Measurements from ENCODE around the gene SLC17A5. TPM values are rescaled to one million over a fixed set of nuclear protein-coding genes. Genes with fewer than 3 reads are reported as not detected.

The SLC17A5 gene
- polyA plus RNA-seq, 1 experiment: 13.2 TPM

DNA sequence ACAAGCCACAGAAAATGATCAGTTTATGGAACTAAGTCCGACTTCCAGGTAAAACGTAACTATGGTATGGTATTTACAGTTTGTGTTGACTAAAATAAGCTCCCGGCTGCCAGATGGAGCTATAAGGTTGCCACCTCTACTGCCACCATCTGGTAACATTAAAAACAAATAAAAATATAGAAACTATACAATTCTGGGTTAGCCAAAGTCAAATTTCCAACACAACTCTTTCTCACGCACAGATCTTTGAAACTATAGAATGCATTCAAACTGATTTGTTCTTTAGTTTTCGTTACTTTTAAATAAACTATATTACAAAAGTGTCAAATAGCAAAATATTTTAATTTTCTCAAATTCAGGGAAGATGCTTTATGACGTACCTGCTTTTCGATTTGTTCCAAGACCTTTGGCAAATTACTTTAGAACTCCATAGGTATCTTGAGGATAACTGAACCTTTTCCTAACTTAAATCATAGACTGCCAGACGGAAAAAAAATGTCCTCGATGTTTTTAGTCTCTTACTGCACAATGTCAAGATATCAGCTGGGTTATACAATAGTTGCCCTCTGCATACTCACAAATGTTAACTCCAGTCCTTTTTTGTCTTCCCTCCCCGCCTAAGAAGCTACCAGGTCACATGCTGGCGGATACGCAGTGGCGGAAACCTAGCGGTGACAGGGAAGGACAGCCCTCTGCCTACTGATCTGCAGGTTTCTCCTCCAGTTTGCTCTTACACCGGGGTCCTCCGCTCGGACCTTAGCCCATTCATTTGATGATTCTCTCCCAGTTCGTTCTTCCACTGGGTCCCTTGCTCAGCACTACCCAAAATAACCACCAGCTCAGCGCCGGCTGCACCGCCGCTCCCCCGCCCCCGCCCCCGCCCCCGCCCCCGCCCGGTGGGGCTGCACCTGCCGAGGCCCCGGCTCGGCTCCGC, 888 bp downstream of the SLC17A5 start:
- Histone ChIP-seq H3K27me3 (ENCODE audit: control insufficient read depth, insufficient read depth, low read length) (no peaks in the 10 kb centered on the region), H3K4me3 (ENCODE audit: low read depth, low read length) (peak overlapping the region; percentile 100), H3K36me3 (ENCODE audit: control insufficient read depth, insufficient read depth, low read length) (no peaks in the 10 kb centered on the region)
- POLR2A ChIA-PET: interaction anchor here (1.0 kb wide), 1 partner anchor 16 kb away, joined by 11 read pairs; no protein-coding TSS in a partner anchor
- CTCF ChIA-PET: interaction anchor here (0.7 to 2.9 kb wide), 17 partner anchors 9 to 401 kb away, joined by 3 to 11 read pairs (median 4); partner anchors contain the start of gene MTO1
- TF ChIP-seq, protein P1, sequence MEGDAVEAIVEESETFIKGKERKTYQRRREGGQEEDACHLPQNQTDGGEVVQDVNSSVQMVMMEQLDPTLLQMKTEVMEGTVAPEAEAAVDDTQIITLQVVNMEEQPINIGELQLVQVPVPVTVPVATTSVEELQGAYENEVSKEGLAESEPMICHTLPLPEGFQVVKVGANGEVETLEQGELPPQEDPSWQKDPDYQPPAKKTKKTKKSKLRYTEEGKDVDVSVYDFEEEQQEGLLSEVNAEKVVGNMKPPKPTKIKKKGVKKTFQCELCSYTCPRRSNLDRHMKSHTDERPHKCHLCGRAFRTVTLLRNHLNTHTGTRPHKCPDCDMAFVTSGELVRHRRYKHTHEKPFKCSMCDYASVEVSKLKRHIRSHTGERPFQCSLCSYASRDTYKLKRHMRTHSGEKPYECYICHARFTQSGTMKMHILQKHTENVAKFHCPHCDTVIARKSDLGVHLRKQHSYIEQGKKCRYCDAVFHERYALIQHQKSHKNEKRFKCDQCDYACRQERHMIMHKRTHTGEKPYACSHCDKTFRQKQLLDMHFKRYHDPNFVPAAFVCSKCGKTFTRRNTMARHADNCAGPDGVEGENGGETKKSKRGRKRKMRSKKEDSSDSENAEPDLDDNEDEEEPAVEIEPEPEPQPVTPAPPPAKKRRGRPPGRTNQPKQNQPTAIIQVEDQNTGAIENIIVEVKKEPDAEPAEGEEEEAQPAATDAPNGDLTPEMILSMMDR (IDR thresholded peaks at IDR 0.05; ENCODE audit: insufficient read depth, low read depth, low read length): peak; percentile 33
- DNase-seq (ENCODE audit: low read depth): no peak

DNA sequence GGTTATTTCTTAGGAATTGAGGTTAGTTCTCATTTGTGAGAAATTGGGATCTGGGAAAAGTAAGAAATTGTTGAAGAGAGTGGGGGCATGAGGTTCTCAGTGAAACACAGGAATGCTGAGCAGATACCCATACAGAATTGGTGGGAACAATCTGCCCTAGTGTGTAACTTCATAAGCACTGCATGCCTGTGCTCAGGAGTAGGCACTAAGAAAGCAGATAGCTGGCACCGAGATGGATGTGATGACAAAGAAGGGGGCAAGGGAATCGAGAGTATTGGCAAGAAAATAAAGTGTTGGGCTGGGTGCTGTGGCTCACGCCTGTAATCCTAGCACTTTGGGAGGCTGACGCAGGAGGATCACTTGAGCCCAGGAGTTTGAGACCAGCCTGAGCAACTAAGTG, 4.0 kb downstream of the SLC17A5 start:
- H3K27me3 ChIP-seq (ENCODE audit: control insufficient read depth, insufficient read depth, low read length): no peaks in the 10 kb centered on the region
- ChIA-PET POLR2A (no interaction called here), CTCF (interaction anchor here (0.6 kb wide), 1 partner anchor 154 kb away, joined by 3 read pairs; no protein-coding TSS in a partner anchor)
- TF ChIP-seq, protein P1 (IDR thresholded peaks at IDR 0.05; ENCODE audit: insufficient read depth, low read depth, low read length): no peak
- DNase-seq (ENCODE audit: low read depth): no peak
- no peak overlapping the region for H3K4me3 ChIP-seq (ENCODE audit: low read depth, low read length)
- no peaks in the 10 kb centered on the region for H3K36me3 ChIP-seq (ENCODE audit: control insufficient read depth, insufficient read depth, low read length)

DNA sequence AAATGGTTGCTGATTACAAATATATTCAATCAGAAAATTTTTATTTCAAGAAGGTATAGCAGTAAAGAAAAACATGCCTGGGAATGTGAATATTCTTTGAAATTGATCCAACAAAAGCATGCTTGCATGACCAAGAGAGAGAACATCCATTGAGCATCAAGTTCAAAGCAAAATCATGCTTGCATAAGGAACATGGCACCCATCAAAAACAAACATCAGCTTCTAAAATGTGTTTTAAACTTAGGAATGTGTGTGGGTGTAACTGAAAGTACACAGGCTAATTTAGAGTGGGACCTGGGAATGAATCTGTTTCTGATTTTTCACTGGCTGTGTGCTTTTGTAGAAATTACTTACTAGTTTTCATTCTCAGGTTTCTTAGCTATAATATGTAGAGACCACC, 5.6 kb downstream of the SLC17A5 start:
- TF ChIP-seq, protein P1 (IDR thresholded peaks at IDR 0.05; ENCODE audit: insufficient read depth, low read depth, low read length): no peak
- POLR2A ChIA-PET: interaction anchor here (0.6 kb wide), 1 partner anchor 128 kb away, joined by 3 read pairs; no protein-coding TSS in a partner anchor
- H3K4me3 ChIP-seq (ENCODE audit: low read depth, low read length): no peak overlapping the region
- CTCF ChIA-PET: interaction anchor here (0.7 to 1.0 kb wide), 2 partner anchors 11 to 151 kb away, joined by 3 to 4 read pairs; no protein-coding TSS in a partner anchor
- H3K27me3 ChIP-seq (ENCODE audit: control insufficient read depth, insufficient read depth, low read length): no peaks in the 10 kb centered on the region
- DNase-seq (ENCODE audit: low read depth): no peak
- H3K36me3 ChIP-seq (ENCODE audit: control insufficient read depth, insufficient read depth, low read length): no peaks in the 10 kb centered on the region

DNA sequence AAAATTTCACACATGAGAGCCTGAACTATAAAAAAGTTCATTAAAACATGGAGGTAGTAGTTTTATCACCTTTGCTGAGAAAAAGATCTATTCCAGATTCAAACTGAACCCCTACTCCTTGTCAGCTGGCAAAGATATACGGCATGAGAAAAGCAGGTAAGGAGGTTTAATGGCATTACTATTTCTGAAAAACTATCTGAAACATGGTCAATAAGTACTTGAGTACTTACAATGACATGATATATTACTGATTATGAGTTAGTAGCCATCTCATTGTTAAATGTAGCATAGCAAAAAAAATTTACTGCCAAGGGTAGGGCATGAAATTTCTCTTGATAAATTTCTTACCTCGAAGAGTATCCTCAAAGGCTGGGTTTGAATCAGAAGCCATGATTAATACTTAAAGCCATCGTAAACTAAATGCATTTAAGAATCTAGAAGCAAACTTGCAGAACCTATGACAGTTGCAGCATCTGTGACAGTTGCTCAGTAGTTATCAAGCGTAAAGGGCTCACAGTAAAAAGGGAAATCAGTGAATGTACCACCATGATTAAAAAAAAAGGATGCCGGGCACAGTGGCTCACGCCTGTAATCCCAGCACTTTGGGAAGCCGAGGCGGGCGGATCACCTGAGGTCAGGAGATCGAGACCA, 8.7 kb downstream of the SLC17A5 start:
- DNase-seq (ENCODE audit: low read depth): no peak
- POLR2A ChIA-PET: interaction anchor here (0.6 to 0.7 kb wide), 2 partner anchors 14 to 85 kb away, joined by 5 to 30 read pairs; no protein-coding TSS in a partner anchor
- CTCF ChIA-PET: interaction anchor here (0.6 to 0.8 kb wide), 3 partner anchors 13 to 155 kb away, joined by 3 to 4 read pairs (median 3); no protein-coding TSS in a partner anchor

More for the DNA sequence above, 8.7 kb downstream of the SLC17A5 start:
- TF ChIP-seq, protein P1 (IDR thresholded peaks at IDR 0.05; ENCODE audit: insufficient read depth, low read depth, low read length): no peak
- Histone ChIP-seq H3K27me3 (ENCODE audit: control insufficient read depth, insufficient read depth, low read length) (no peaks in the 10 kb centered on the region), H3K36me3 (ENCODE audit: control insufficient read depth, insufficient read depth, low read length) (peaks cover 2% of the 10 kb centered on the region), H3K4me3 (ENCODE audit: low read depth, low read length) (no peak overlapping the region)
